Astrocyte of the cerebellum (primary cell): ENCODE data around the gene UBN1.

Experiments
- DNase-seq: peaks from one replicate; pipeline ENCODE4 v3.0.0-alpha.2; 2011; ENCODE audit warnings: low read depth
- H3K4me3 ChIP-seq: 2 replicates; pipeline ENCODE4 v1.5.1; 2011; ENCODE audit warnings: mild to moderate bottlenecking, low read depth, low read length, moderate library complexity
- in situ Hi-C: cut with HindIII; loops from 2 replicates; pipeline ENCODE4 v1.10.0; 2017; ENCODE audit warnings: low sequenced_read_pairs
- TF ChIP-seq, protein P1 (sequence below): IDR thresholded peaks from 2 replicates; pipeline ENCODE4 v1.5.1; 2012; ENCODE audit warnings: low read length, low read depth, moderate library complexity, mild to moderate bottlenecking; ENCODE audit errors: missing control alignments

Gene UBN1

DNA sequence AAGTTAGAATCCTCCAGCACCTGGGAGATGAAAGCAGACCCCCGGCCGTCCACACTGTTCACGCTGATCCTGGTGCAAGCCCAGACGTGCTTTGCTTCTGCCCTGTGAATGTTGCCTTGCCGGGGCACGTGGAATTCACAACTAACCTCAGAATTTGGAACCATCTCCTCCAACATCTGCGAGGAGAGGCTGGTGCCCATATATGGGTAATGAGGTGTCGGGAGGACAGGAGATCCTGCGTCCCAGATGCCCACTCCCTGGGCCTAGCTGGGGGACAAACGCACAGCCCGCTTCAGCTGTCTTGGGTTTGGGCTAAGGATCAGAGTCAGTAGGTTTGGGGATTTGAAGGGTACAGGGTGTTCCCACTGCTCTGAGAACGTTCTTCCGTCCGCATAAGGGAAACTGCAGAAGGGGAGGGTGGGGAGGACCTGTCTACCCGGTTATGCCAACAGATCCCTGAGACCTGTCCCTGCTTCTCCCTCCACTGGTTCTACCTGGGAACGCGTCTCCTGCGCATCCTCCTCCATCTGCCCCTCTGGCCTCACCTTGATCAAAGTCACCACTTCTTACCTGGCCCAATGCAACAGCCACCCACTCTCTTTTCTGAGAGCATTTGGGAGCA lies 75.6 kb downstream of the UBN1 start:
- in situ Hi-C loops: no loop called here
- no peak overlapping the region for H3K4me3 ChIP-seq
- DNase-seq: no peak
- TF ChIP-seq, protein P1, sequence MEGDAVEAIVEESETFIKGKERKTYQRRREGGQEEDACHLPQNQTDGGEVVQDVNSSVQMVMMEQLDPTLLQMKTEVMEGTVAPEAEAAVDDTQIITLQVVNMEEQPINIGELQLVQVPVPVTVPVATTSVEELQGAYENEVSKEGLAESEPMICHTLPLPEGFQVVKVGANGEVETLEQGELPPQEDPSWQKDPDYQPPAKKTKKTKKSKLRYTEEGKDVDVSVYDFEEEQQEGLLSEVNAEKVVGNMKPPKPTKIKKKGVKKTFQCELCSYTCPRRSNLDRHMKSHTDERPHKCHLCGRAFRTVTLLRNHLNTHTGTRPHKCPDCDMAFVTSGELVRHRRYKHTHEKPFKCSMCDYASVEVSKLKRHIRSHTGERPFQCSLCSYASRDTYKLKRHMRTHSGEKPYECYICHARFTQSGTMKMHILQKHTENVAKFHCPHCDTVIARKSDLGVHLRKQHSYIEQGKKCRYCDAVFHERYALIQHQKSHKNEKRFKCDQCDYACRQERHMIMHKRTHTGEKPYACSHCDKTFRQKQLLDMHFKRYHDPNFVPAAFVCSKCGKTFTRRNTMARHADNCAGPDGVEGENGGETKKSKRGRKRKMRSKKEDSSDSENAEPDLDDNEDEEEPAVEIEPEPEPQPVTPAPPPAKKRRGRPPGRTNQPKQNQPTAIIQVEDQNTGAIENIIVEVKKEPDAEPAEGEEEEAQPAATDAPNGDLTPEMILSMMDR: no peak

DNA sequence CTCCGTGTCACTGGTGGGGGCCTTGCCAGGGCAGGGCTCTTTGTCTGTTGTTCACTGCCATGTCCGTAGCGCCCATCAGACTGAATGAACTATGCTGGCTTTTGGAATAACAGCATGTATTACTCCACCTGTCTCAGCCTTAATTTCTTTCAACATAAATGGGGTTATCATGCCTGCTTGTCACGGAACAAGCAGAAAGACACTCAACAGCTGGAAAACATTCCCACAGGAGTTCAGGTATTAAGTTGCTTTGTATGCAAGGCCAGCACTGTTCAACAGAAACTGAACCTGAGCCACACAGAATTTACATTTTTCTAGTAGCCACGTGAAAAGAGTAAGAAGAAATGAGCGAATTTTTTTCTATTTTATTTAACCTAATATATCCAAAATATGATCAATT lies 76.6 kb downstream of the UBN1 start:
- in situ Hi-C loops: no loop called here
- H3K4me3 ChIP-seq: no peak overlapping the region
- TF ChIP-seq, protein P1: no peak
- DNase-seq: no peak

DNA sequence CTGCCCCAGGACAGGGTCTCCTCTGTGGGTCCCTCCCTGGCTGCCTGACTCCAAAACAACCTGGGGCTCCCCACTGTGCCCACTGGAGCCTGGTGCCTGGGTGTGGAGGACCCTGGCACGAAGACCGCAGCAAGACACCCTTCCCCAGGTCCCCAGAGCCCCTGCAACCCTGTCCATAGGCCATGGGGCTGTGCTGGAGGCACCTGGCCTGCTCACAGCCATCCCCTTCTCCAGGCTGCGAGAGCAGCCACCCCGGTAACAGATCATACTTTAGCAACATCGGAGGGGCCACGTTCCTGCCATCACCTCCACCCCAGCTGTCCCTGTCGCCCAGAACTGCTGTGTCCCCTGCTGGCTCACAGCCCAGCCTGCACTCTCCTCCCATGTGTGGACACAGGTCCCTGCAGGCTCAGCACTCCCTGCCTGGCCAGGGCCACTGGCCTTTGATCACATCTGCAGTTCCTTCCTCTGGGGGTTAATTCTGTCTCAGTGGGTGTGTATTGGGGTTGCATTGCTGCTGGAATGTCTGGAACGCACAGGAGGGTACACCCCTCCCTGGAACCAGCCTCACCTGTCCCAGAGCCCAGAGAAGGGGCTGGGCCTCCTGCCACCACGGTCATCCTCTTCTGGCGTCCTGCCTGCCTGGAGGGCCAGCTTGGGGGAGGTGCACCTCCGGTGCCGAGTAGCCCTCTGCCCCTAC lies 77.5 kb downstream of the UBN1 start:
- TF ChIP-seq, protein P1: no peak
- no peak overlapping the region for H3K4me3 ChIP-seq
- in situ Hi-C loops: no loop called here
- DNase-seq: no peak

DNA sequence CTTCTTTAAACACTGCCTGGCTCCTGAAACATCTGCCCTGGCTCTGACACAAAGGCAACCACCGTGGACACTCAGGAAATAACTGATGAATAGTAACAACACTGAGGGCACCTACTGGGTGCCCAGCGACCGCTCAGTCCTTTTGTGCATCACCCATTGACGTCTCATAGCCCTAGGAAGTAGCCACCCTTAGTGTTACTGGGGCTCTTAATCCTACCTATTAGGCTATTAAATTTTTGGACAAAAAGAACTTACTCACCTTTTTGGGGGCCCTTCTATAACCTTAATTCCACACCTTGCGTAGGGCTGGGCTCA lies 78.0 kb downstream of the UBN1 start:
- TF ChIP-seq, protein P1: no peak
- DNase-seq: no peak
- in situ Hi-C loops: no loop called here
- no peak overlapping the region for H3K4me3 ChIP-seq

DNA sequence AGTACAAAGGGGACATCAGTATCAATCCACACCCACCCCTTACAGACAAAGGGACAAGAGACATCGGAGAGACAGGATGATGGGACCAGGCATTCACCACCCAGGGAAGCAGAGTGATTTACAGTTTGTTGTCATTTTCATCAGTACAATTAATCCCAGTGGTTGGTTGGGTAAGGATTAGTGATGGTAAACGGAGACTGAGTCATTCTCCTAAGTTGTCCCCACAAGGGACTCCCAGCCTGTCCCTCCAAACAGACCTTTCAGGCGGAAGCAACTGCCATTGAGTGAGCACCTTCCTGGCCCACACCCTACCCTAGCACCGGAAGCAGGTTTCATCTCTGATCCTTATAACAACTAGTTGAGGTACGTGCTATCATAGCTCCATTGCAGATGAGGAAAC lies 78.5 kb downstream of the UBN1 start:
- H3K4me3 ChIP-seq: no peak overlapping the region
- in situ Hi-C loops: no loop called here
- DNase-seq: no peak
- TF ChIP-seq, protein P1: no peak

DNA sequence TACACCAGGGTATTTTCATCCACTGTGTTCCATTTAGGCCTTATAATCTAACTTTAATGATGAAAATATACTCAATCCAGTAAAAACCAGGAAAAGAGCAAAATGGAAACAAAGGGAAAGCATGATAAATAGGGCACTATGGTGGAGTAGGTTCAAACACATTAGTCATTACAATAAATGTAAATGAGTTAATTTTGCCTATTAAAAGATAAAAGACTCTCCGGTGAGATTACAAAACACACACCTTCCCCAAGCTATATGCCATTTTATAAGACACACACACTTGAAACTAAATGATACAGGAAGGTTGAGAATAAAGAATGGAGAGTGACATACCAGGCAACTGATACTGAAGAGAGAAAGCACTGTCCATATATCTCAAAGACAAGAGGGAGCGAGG lies 79.6 kb downstream of the UBN1 start:
- in situ Hi-C loops: no loop called here
- TF ChIP-seq, protein P1: no peak
- no peak overlapping the region for H3K4me3 ChIP-seq
- no peak for DNase-seq
